HG03442 (cell line): ENCODE results near the gene PRDM10.
"Not testable (repeated sequence)": the region's sequence is repeated elsewhere in the genome, so short reads cannot be mapped to it uniquely, and the experiment has no call there.

Experiments used
- ATAC-seq: cut with Tn5 transposase; IDR thresholded peaks from one replicate; pipeline ENCODE4 v1.9.1; 2021; ENCODE audit warnings: mild to moderate bottlenecking, moderate library complexity; ENCODE audit not compliant: unreplicated experiment

Gene PRDM10, protein sequence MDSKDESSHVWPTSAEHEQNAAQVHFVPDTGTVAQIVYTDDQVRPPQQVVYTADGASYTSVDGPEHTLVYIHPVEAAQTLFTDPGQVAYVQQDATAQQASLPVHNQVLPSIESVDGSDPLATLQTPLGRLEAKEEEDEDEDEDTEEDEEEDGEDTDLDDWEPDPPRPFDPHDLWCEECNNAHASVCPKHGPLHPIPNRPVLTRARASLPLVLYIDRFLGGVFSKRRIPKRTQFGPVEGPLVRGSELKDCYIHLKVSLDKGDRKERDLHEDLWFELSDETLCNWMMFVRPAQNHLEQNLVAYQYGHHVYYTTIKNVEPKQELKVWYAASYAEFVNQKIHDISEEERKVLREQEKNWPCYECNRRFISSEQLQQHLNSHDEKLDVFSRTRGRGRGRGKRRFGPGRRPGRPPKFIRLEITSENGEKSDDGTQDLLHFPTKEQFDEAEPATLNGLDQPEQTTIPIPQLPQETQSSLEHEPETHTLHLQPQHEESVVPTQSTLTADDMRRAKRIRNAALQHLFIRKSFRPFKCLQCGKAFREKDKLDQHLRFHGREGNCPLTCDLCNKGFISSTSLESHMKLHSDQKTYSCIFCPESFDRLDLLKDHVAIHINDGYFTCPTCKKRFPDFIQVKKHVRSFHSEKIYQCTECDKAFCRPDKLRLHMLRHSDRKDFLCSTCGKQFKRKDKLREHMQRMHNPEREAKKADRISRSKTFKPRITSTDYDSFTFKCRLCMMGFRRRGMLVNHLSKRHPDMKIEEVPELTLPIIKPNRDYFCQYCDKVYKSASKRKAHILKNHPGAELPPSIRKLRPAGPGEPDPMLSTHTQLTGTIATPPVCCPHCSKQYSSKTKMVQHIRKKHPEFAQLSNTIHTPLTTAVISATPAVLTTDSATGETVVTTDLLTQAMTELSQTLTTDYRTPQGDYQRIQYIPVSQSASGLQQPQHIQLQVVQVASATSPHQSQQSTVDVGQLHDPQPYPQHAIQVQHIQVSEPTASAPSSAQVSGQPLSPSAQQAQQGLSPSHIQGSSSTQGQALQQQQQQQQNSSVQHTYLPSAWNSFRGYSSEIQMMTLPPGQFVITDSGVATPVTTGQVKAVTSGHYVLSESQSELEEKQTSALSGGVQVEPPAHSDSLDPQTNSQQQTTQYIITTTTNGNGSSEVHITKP

DNA sequence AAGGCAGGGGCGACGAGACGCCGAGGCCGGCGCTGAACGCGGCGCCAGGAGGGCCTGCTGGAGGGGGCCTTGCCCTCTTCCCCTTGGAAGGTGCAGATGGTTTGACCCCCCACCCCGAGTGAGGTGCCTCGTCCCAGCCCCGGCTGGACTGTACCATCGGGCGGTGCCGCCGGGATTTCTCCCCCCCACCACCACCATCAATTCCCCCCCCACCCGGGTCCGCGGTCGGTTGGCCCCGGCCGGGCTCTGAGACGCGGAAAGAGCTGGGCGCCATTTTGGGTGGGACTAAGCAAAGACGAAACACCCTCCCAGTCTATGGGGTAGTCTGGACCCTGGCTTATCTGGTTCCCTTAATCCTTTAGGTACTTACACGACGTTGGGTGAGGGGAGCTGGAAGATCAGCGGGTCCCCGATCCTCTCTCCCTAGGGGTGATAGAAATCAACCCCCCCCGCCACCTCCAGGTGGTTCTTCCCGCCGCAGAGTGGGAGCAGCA is at the start of gene PRDM10:
TSS of gene PRDM10 (minus strand) at position 484 of the 494 bp plus-strand sequence. CDS start 41,871 bp downstream, outside the sequence.
- ATAC-seq: peak; percentile 36

DNA sequence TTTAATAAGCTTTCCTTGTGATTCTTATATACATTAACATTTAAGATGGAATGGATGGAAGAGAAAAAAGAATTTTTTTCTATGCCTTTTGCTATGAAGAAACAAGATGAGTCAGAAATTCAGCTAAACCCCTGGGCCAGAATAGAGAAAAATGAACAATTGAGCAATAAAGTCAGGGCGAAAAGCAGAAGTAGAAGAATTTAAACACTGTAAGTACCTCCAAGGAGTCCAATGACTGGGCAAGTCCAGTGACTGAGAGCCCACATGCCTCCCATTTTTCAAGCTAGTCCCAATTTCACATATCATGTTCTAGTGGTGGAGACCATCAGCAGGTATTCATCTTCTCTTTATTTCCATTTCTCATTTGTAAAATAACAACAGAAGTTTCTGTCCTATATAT is 48.4 kb upstream of the PRDM10 start:
- no peak for ATAC-seq

DNA sequence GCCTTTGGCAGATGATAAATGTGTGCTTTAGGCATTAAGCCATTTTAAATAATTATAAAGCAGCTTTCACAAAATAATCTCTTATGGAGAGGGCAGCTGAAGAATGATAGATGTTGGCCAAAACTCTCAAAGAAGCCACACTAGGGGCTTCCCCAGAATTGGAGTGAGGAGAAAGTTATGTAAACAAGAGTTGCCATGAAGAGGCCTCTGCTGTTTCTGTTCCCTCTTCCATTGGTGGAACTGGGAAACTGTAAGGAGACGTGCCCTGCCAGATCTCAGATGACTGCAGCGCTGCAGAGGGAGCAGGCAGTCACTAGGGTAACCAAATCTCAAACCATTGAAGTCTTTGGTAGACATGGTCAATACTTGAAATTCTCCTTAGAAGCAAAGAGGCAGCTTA is 47.6 kb upstream of the PRDM10 start:
- ATAC-seq: no peak

DNA sequence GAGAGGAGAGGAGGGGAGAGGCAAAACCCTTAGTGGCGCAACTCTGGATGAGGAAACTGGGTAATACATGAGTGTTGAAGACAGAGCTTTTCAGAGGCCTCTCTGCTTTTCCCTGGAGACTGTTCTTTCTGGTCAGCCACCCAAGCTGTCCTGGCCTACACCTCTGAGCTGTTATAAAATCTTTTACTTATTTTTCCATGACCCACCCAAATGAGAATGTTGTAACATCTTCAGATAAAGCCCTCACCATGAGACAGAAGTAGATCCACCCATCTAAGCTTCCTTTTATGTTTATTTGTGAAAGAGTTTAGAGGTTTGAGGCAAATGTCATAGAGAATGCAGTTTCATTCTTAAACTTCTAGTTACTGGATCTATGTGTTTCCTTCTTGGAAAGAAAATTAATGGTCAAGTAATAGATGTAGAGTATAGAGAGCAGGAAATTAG is 46.7 kb upstream of the PRDM10 start:
- ATAC-seq: no peak

DNA sequence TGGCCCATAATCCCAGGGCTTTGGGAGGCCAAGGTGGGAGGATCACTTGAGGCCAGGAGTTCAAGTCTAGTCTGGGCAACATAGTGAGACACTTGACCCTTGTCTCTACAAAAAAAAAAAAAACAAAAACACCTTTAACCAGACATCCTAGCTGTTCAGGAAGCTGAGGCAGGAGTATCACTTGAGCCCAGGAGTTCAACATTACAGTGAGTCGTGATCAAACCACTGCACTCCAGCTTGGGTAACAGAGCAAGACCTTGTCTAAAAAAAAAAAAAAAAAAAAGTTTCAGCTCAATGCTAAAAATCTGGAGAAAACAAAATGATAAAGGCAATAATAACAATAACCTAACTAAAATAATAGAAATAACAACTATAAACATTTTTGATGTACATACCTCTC is 44.5 kb upstream of the PRDM10 start:
- ATAC-seq: no peak

DNA sequence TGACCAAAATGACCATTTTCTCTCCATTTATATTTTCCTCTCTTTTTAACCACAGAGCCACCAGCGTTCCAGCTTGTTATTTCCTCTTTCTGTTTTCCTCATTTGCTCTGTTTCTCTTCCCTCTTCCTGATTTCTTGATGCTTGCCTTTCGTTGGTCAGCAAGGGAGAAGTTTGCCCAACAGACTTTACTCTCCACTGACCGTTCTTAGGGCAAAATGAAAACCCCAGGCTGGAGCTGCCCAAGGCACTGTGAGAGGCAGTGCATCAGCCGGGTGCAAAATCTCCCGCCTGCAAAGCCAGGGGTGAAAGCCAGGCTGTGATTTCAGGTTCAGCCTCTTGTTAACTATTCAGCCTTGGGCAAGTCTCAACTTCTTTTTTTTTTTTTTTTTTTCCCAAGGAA is 40.9 kb upstream of the PRDM10 start:
- ATAC-seq: no peak

DNA sequence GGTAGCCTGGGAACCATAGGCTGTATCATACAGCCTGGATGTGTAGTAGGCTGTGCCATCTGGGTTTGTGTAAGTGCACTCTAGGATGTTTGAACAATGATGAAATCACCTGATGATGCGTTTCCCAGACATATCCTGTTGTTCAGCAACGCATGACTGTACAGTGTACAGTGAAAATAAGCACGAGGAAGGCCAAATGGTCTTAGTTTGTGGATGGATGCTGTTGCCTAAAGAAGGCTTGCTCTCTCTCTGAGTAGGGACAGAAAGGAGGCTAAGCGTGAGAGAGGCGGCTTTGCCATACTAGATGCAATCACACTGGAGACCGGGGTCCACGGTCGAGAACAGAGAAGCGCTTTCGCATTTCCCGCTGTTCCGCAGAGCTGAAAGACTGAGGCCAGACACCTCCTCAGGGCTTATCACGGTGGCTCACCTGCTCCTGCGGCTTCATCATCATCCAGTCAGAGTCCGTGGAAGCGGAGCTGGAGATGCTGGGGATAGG is 39.5 kb upstream of the PRDM10 start:
- no peak for ATAC-seq

DNA sequence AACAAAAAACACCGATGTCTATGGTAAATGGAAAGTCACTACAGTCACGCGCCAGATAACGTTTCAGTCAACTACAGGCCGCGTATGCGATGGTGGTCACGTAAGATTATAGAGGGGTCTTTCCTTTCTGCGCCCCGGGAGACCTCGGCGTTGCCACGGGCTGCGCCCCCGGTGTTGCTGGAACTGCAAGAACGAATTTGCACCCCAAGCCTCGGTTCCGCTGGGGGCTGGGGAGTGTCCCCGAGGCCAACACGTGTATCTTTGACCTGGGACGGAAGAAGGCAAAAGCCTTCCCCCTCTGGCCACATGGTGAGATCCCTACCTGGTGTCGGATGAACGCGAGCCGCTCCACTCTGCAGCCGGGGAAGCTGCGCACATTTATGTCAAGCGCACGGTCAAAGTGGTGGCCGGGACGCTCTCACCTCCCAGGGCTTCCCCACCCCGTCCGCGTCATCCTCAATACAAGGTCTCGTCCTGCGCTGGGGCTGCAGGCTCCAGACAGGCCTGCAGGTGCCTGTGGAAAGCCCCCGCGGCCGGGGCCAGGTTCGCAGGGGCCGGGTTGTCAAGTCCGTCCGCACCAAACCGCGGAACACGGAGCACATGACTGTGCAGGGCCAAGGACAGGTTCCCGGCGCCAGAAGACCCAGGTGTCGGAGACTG is 37.8 kb upstream of the PRDM10 start:
- no peak for ATAC-seq

DNA sequence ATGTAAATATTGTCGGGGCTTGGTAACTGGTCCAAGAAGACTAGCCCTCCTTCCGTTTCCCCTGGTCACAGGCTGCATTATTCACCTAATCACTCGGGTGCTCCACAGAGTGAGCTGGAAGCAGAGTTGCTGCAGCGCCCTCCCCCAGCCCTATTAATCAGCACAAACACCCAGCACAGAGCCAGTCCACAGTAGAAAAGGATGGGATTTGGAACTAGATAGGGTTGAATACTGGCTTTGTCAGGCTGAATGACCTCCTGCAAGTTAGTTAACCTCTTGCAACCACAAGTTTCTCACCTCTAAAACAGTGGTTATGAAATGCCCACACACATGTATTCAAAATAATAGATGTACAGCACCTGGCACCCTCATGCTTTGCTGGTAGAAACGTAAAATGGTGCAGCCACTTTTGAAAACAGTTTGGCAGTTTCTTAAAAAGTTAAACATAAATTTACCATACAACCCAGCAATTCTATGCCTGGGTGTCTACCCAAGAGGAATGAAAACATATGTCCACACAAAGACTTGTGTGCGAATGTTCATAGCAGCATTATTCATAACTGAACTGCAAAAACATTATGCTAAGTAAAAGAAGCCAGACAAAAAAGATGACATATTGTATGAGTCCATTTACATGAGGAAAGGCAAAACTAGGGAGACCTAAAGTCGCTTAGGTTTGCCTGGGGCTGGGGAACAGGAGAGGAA is 35.4 kb upstream of the PRDM10 start:
- ATAC-seq: no peak

DNA sequence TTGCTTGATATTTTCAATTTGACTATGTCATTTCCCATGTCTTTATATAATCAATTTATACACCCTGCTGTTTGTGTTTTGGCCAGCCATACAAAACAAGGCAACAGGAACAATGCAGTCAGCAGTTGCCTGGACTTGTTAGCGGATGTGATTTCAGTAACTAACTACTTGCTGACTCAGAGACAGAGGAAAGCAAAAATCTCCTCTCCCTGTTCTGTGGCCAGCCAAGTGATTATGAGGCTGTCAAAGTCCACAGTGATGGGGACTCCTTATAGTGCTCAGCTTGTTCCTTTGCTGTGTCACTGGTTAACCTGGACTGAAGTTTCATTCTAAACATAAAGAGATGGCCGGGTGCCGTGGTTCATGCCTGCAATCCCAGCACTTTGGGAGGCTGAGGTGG is 34.4 kb upstream of the PRDM10 start:
- no peak for ATAC-seq

DNA sequence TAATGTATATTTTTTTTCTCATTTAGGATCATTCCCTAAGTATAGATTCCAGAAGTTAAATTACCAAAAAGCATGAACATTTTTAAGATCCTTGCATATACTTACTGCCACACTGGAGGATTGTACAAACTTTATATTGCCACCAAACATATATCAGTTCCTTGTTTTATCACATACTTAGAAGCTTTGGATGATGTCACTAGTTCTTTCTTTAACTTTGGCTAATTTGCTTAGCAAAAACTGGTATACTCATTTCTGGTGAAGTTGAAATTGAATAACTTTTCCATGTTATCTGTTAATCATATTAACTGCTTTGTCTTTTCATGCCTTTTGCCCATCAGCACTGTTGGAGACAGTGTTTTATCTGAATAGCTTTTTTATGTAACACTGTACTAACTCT is 31.6 kb upstream of the PRDM10 start:
- no peak for ATAC-seq

DNA sequence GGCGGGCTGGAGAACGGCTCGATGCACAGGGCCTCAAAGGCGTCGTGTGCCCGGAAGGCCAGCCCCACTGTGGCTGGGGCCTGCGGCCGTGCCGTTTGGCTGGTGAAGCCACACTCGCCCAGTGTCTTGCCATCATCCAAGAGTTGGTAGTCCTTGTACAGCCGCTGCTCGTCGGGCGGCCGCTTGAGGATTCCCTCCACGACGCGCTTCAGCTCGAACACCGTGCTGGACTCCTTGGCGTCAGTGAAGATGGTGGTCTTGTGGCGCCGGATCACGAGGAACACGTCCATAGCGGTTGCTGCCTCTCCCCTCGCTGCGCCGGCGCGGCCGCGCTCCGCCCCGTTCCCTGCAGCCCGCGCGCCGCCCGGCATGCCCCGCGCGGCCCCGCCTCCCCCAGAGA is 30.3 kb upstream of the PRDM10 start:
- ATAC-seq: no peak

DNA sequence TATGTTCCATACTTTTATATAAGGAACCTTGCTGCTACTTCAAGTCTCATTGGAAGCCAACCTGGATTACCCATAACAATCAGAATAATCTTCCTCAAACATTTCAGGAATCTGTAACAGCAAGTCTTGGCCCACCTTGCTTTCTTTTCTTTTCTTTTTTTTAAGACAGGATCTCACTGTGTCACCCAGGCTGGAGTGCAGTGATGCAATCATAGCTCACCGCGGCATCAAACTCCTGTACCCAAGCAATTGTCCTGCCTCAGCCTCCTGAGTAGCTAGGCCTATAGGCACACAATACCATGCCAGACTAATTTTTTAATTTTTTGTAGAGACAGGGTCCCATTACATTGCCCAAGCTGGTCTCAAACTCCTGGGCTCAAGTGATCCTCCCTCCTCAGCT is 29.3 kb upstream of the PRDM10 start:
- ATAC-seq: no peak

DNA sequence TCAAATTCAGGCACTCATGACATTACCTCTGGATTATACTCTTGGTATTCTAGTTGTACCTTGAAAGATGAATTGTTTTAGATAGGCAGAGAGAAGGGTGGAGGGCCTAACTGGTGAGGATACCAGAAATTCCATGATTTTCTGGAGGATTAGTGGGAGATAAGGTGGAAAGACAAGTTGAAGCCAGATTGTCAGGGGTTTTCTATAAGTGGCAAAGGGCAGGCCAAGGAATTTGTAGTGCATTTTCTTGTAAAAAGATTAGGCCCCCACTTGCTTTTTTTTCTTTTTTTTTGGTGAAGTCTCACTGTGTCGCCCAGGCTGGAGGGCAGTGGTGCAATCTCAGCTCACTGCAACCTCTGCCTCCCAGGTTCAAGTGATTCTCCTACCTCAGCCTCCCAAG is 28.4 kb upstream of the PRDM10 start:
- ATAC-seq: no peak

DNA sequence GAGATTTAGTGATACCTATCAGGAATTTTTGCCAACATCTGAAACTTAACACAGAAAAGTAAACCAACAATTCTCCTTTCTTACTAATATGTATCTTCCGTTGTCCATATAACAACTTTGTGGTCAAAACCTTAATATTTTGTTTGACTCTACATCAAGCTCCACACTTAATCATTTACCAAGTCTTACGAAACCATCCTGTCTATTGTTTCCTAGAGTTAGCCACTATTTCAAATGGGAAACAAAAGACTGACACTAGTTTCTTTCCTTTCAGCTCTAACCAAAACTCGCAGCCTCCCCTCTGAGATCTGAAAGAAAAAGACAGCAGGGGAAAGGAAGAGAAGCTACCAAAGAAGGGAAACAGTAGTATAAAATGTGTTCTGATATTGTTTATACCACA is 26.5 kb upstream of the PRDM10 start:
- no peak for ATAC-seq

DNA sequence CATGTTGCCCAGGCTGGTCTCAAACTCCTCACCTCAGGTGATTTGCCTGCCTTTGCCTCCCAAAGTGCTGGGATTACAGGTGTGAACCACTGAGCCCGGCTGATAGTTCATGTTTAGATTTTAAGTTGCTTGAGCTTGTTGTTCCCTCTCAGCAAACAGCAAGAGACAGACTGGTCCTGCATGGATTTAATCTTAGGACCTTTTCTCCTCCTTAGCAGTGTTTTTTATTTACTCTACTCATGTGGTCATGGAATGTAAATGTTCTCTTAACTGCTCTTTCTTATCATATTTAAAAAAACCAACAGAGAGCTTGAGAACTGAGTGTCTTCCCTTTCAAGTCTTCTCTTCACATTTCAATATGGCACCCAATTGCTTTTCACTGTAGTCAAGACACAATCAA is 22.7 kb upstream of the PRDM10 start:
- ATAC-seq: no peak

DNA sequence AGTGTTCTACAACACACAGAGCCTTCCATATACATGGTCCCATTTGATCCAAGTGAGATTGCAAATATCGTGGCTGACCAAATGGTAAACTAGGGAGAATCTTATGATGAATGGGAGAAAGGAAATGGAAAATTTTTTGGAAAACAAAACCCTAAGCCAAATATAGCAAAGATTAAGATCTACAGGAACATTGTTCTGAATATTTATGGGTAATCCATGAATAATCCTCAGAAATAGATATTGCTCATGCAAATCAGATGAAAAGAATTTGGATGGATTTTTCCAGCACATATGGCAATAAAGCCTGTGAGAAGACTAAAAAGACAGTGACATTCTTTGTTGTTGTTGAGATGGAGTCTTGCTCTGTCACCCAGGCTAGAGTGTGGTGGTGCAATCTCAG is 21.7 kb upstream of the PRDM10 start:
- no peak for ATAC-seq

DNA sequence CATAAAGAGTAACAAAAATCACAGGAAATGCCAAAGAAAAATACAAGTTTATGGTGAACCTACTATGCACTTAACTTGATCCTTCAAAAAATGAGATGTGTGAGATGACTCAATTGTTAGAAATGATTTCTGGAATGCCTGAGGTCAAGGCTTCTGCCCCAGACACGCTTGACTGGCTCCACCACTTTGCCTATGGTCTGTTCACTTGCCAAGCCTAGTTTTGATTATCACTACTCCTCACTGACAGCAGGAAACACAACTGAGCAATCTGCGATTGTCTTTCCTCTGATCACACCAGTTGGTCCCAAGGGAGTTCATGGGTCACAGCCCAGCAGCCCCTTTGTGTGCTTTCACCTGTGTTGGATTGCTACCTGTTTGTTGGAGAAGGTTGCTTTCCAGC is 20.6 kb upstream of the PRDM10 start:
- ATAC-seq: peak; percentile 96

DNA sequence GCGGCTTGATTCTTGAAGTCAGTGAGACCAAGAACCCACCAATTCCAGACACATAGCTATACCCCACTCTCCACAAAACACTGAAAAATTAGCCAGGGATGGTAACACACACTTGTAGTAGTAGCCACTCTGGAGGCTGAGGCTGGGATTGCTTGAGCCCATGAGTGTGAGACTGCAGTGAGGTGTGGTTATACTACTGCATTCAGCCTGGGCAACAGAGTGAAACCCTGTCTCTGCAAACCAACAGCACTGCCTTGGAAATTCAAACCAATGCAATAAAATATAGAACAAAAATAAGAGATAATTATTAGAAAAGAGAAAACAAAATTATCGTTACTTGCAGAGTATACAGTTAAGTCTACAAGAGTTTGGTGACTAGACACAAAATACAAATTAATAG is 20.2 kb upstream of the PRDM10 start:
- ATAC-seq: peak; percentile 6

DNA sequence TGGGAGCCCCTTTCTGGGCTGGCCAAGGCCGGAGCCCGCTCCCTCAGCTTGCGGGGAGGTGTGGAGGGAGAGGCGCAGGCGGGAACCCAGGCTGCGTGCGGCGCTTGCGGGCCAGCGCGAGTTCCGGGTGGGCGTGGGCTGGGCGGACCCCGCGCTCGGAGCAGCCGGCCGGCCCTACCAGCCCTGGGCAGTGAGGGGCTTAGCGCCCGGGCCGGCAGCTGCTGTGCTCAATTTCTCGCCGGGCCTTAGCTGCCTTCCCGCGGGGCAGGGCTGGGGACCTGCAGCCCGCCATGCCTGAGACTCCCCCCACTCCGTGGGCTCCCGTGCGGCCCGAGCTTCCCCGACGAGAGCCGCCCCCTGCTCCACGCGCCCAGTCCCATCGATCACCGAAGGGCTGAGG is 19.0 kb upstream of the PRDM10 start:
- ATAC-seq: not testable (repeated sequence)
